Hepatocyte (in vitro differentiated cells): ENCODE measurements around the gene MAPRE3. TPM values are rescaled to one million over a fixed set of nuclear protein-coding genes. Genes with fewer than 3 reads are reported as not detected.

Source experiments
- DNase-seq: peaks from one replicate; pipeline ENCODE4 v3.0.0-alpha.2; 2016; ENCODE audit warnings: low spot score
- H2AFZ ChIP-seq: fragments of 200-600 bp; sonication (generic); 2 replicates; pipeline ENCODE4 v1.6.0; 2016; ENCODE audit warnings: antibody characterized with exemption, mild to moderate bottlenecking
- H3K27ac ChIP-seq: fragments of 200-600 bp; sonication (generic); 2 replicates; pipeline ENCODE4 v1.5.1; 2016; ENCODE audit warnings: mild to moderate bottlenecking
- H3K27me3 ChIP-seq: fragments of 200-600 bp; sonication (generic); 2 replicates; pipeline ENCODE4 v1.6.1; 2016
- H3K36me3 ChIP-seq: fragments of 200-600 bp; sonication (generic); replicated peaks from 2 replicates; pipeline ENCODE4 v1.5.1; 2016; ENCODE audit warnings: low read depth; ENCODE audit not compliant: insufficient read depth
- H3K4me1 ChIP-seq: fragments of 200-600 bp; sonication (generic); 2 replicates; pipeline ENCODE4 v1.5.1; 2016; ENCODE audit warnings: mild to moderate bottlenecking, moderate library complexity; ENCODE audit not compliant: insufficient read depth
- H3K4me2 ChIP-seq: fragments of 200-600 bp; sonication (generic); 2 replicates; pipeline ENCODE4 v1.6.0; 2016
- H3K4me3 ChIP-seq: fragments of 200-600 bp; sonication (generic); 2 replicates; pipeline ENCODE4 v1.5.1; 2016; ENCODE audit warnings: mild to moderate bottlenecking
- H3K79me2 ChIP-seq: fragments of 200-600 bp; sonication (generic); 2 replicates; pipeline ENCODE4 v1.6.0; 2017; ENCODE audit warnings: mild to moderate bottlenecking
- H3K9me2 ChIP-seq: fragments of 200-600 bp; sonication (generic); replicated peaks from 2 replicates; pipeline ENCODE4 v1.6.0; 2017; ENCODE audit warnings: mild to moderate bottlenecking; ENCODE audit not compliant: insufficient read depth
- H3K9me3 ChIP-seq: fragments of 200-600 bp; sonication (generic); 2 replicates; pipeline ENCODE4 v1.5.1; 2016; ENCODE audit warnings: low read depth, mild to moderate bottlenecking
- H4K20me1 ChIP-seq: fragments of 200-600 bp; sonication (generic); 2 replicates; pipeline ENCODE4 v1.6.0; 2016; ENCODE audit warnings: mild to moderate bottlenecking; ENCODE audit not compliant: insufficient read depth, poor library complexity, severe bottlenecking
- EZH2 ChIP-seq: fragments of 200-600 bp; sonication (generic); IDR thresholded peaks from 2 replicates; pipeline ENCODE4 v1.6.1; 2016; ENCODE audit warnings: antibody characterized with exemption, mild to moderate bottlenecking, borderline replicate concordance
- EZH2phosphoT487 ChIP-seq: fragments of 200-600 bp; sonication (generic); IDR thresholded peaks from one replicate; pipeline ENCODE4 v1.6.1; 2018; ENCODE audit warnings: antibody characterized with exemption, mild to moderate bottlenecking, low read depth, moderate library complexity; ENCODE audit not compliant: unreplicated experiment, severe bottlenecking
- WGBS: methylation state at CpG from one replicate; pipeline ENCODE4 v1.1.6; 2016; ENCODE audit warnings: low lambda C conversion rate; ENCODE audit errors: missing lambda C conversion rate; 5-methylcytosine and 5-hydroxymethylcytosine counted together
- polyA plus RNA-seq: library from polyadenylated mRNA; unstranded; fragments of >200 nt; fragmentation: Nextera tagmentation; extraction: Ambion mirVana; gene quantifications from 2 replicates; pipeline ENCODE4 v1.2.1, GENCODE V29; 2016
- total RNA-seq: library from RNA; depleted of rRNA; stranded (reverse); fragments of >200 nt; gene quantifications from 2 replicates; pipeline ENCODE4 v1.2.3, GENCODE V29; 2014
- TF ChIP-seq, protein P1 (sequence below): fragments of 200-600 bp; sonication (generic); IDR thresholded peaks from 2 replicates; pipeline ENCODE4 v1.5.1; 2016; ENCODE audit warnings: antibody characterized with exemption, mild to moderate bottlenecking; ENCODE audit not compliant: poor library complexity

Gene MAPRE3
- total and polyA plus RNA-seq, 2 experiments from 2014 or later: 8.6 to 23.6 TPM

DNA sequence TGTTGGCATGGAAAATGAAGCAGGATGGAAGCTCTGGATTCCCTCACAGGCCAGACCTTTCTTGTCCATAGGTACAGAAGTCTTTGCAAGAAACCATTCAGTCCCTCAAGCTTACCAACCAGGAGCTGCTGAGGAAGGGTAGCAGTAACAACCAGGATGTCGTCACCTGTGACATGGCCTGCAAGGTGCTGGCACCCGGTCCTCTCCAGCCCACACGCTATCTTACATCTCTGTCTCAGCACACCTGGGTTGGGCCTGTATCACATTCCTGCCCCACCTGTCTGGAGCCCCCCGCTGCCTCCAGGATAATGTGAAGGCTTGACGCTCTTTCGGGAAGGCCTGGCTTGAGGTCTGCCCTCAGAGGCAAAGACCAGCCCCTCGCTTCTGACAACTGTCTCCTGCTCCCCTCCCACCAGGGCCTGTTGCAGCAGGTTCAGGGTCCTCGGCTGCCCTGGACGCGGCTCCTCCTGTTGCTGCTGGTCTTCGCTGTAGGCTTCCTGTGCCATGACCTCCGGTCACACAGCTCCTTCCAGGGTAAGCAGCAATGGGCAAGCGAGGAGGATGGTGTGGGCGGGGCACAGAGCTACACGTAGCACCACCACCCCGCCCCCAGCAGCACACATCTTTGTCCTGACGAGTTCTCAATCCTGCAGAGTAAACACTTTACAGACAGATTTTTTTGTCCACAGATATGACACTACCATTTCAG is 68.3 kb downstream of the MAPRE3 start:
- H3K27ac ChIP-seq: no peak overlapping the region
- no peaks in the 10 kb centered on the region for H3K36me3 ChIP-seq
- no peak for DNase-seq
- 95% methylated on average over 17 of the region's 17 CpGs for WGBS
- H3K4me1 ChIP-seq: peaks cover 8% of the 10 kb centered on the region
- H3K27me3 ChIP-seq: no peaks in the 10 kb centered on the region
- H3K9me3 ChIP-seq: no peaks in the 10 kb centered on the region
- H3K9me2 ChIP-seq: no peaks in the 10 kb centered on the region
- H3K4me3 ChIP-seq: no peak overlapping the region
- peaks cover 18% of the 10 kb centered on the region for H3K79me2 ChIP-seq
- no peak overlapping the region for H3K4me2 ChIP-seq
- peaks cover 5% of the 10 kb centered on the region for H4K20me1 ChIP-seq
- no peak overlapping the region for H2AFZ ChIP-seq
- TF ChIP-seq EZH2 (no peak), EZH2phosphoT487 (no peak)
- TF ChIP-seq, protein P1, sequence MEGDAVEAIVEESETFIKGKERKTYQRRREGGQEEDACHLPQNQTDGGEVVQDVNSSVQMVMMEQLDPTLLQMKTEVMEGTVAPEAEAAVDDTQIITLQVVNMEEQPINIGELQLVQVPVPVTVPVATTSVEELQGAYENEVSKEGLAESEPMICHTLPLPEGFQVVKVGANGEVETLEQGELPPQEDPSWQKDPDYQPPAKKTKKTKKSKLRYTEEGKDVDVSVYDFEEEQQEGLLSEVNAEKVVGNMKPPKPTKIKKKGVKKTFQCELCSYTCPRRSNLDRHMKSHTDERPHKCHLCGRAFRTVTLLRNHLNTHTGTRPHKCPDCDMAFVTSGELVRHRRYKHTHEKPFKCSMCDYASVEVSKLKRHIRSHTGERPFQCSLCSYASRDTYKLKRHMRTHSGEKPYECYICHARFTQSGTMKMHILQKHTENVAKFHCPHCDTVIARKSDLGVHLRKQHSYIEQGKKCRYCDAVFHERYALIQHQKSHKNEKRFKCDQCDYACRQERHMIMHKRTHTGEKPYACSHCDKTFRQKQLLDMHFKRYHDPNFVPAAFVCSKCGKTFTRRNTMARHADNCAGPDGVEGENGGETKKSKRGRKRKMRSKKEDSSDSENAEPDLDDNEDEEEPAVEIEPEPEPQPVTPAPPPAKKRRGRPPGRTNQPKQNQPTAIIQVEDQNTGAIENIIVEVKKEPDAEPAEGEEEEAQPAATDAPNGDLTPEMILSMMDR: no peak

DNA sequence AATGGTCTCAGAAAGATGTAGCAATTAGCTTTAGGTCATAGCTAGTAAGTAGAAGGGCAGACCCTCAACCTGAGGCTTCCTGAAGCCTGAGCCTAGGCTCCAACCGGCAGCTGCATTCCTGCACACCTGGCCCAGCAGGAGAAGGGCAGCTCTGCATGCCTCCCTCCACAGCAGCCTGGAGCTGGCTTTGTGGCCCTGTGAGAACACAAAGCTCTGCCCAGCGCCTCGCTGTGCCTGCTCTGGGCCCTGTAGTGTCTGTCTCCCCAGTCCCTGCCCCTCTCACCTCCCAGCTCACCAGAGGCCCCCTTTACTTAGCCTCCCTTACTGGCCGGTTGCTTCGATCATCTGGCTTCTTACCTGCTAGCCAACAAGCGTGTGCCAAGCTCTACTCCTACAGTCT is 69.0 kb downstream of the MAPRE3 start:
- H3K9me3 ChIP-seq: no peaks in the 10 kb centered on the region
- peaks cover 11% of the 10 kb centered on the region for H3K79me2 ChIP-seq
- H3K36me3 ChIP-seq: no peaks in the 10 kb centered on the region
- H3K9me2 ChIP-seq: no peaks in the 10 kb centered on the region
- no peak overlapping the region for H2AFZ ChIP-seq
- no peak overlapping the region for H3K4me2 ChIP-seq
- peaks cover 2% of the 10 kb centered on the region for H3K4me1 ChIP-seq
- H3K4me3 ChIP-seq: no peak overlapping the region
- H3K27ac ChIP-seq: no peak overlapping the region
- DNase-seq: no peak
- TF ChIP-seq, protein P1: no peak
- TF ChIP-seq EZH2 (no peak), EZH2phosphoT487 (no peak)
- 98% methylated on average over 6 of the region's 6 CpGs for WGBS
- H3K27me3 ChIP-seq: no peaks in the 10 kb centered on the region
- peaks cover 5% of the 10 kb centered on the region for H4K20me1 ChIP-seq

DNA sequence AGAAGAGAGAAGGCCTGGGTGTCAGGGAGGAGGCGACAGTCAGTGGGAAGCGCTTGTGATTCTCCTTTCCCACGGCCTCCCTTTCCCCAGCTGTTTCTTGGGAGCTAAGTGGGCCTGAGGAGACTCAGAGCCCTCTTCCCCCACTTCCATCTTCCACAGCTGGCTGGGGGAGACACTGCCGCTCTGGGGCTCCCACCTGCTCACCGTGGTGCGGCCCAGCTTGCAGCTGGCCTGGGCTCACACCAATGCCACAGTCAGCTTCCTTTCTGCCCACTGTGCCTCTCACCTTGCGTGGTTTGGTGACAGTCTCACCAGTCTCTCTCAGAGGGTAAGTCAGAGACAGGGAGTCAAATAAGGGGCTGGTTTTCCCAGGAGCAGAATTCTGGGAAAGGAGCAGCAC is 69.4 kb downstream of the MAPRE3 start:
- Histone ChIP-seq H3K4me3 (no peak overlapping the region), H3K27me3 (no peaks in the 10 kb centered on the region), H3K9me3 (no peaks in the 10 kb centered on the region), H4K20me1 (peaks cover 5% of the 10 kb centered on the region), H3K79me2 (peaks cover 7% of the 10 kb centered on the region), H3K36me3 (no peaks in the 10 kb centered on the region), H2AFZ (no peak overlapping the region), H3K4me2 (no peak overlapping the region), H3K27ac (no peak overlapping the region), H3K9me2 (no peaks in the 10 kb centered on the region), H3K4me1 (no peaks in the 10 kb centered on the region)
- TF ChIP-seq EZH2phosphoT487: no peak
- no peak for DNase-seq
- WGBS: 97% methylated on average over 7 of the region's 7 CpGs

DNA sequence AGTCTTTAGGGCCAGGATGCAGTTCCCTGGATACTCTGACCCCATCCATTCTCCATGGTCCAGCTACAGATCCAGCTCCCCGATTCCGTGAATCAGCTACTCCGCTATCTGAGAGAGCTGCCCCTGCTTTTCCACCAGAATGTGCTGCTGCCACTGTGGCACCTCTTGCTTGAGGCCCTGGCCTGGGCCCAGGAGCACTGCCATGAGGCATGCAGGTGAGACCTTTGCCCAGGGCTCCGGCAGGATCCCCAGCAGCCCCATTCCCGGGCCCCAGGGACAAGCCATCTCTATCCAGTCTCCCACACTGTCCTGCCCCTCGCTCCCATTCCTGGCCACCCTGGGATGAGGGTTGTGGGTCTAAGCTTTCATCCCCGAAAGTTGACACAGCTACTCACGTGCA is 69.8 kb downstream of the MAPRE3 start:
- Histone ChIP-seq H4K20me1 (peaks cover 2% of the 10 kb centered on the region), H3K79me2 (peaks cover 3% of the 10 kb centered on the region), H3K27me3 (no peaks in the 10 kb centered on the region), H3K4me3 (no peak overlapping the region), H3K36me3 (no peaks in the 10 kb centered on the region), H2AFZ (no peak overlapping the region), H3K9me3 (no peaks in the 10 kb centered on the region), H3K4me1 (no peaks in the 10 kb centered on the region), H3K9me2 (no peaks in the 10 kb centered on the region), H3K4me2 (no peak overlapping the region), H3K27ac (no peak overlapping the region)
- TF ChIP-seq, protein P1: no peak
- TF ChIP-seq EZH2phosphoT487 (no peak), EZH2 (no peak)
- DNase-seq: no peak
- WGBS: 95% methylated on average over 8 of the region's 8 CpGs
